Uterus (tissue), 2 donors: ENCODE data around the gene HYDIN.

ENCODE experiments used
- CTCF ChIP-seq, 4 experiments: fragments of 200-600 bp in 2 of 4; fragments of 450-650 bp in 2 of 4; sonication (generic) in 2 of 4; IDR thresholded peaks; one replicate each; pipeline ENCODE4 v1.5.1; 2016 to 2019; ENCODE audit warnings: antibody characterized with exemption in 4 of 4, mild to moderate bottlenecking in 2 of 4, moderate library complexity in 1 of 4
- POLR2A ChIP-seq, 2 donors: fragments of 450-650 bp; IDR thresholded peaks; one replicate each; pipeline ENCODE4 v1.6.1; 2016; ENCODE audit warnings: antibody characterized with exemption in 2 of 2, mild to moderate bottlenecking in 1 of 2, moderate library complexity in 1 of 2

DNA sequence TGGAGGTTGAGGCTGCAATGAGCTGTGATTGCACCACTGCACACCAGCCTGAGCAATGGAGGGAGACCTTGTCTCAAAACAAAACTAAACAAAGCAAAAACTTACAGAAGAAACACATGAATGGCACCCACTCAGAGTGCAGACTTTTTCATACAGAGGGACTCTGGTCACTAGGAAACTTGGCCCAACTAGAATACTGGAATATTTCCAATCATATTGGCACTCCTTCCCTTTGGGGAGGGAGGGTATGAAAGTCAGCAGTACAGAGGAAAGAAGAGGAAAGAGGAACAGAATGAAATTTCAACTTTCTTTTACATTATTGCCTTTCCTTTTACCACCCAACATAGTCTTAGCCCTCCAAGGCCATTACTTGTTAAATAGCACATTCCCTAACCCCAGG is 30.5 kb upstream of the HYDIN start:
- TF ChIP-seq CTCF (IDR thresholded peaks at IDR 0.05) (no peak), POLR2A (IDR thresholded peaks at IDR 0.05) (no peak)
